Mammary epithelial cell (primary cell): Measurements from ENCODE around the gene ZFAND5.

Experiments used
- CTCF ChIP-seq, 2 donors: IDR thresholded peaks in 1 of 2; conservative IDR thresholded peaks in 1 of 2; 2 replicates each; pipeline ENCODE4 v1.5.1; 2011 to 2012; ENCODE audit warnings: inconsistent platforms in 2 of 2, low read length in 2 of 2, mild to moderate bottlenecking in 2 of 2, control low read depth in 1 of 2, low read depth in 1 of 2; ENCODE audit not compliant: insufficient read depth in 1 of 2; ENCODE audit errors: extremely low read depth in 1 of 2
- EZH2 ChIP-seq: IDR thresholded peaks from 2 replicates; pipeline ENCODE4 v1.6.1; 2012; ENCODE audit warnings: low read length, inconsistent platforms, borderline replicate concordance

- TF ChIP-seq CTCF (conservative IDR thresholded peaks at IDR 0.05 in 1 of 2, IDR thresholded peaks at IDR 0.05 in 1 of 2; ENCODE audit: extremely low read depth in 1 of 2, insufficient read depth in 1 of 2, low read depth in 1 of 2, low read length in 2 of 2) (no peak), EZH2 (no peak)
These were observed 11.4 kb downstream of the ZFAND5 start for GRCh38 chr9:72353455-72354116.
